Limb (tissue), 2 donors: ENCODE results near the gene CD2AP.
"Not testable (repeated sequence)": the region's sequence is repeated elsewhere in the genome, so short reads cannot be mapped to it uniquely, and the experiment has no call there.

ENCODE experiments used
- DNase-seq, 2 donors: peaks; one replicate each; pipeline ENCODE4 v3.0.0-alpha.2; 2016; ENCODE audit errors: extremely low spot score in 2 of 2

The CD2AP gene

GRCh38 chr6:47496935-47497579, 19.5 kb downstream of the CD2AP start:
- no peak for DNase-seq

- no peak for DNase-seq
These were observed 25.3 kb downstream of the CD2AP start for GRCh38 chr6:47502920-47503319.

GRCh38 chr6:47509937-47510336, 32.3 kb downstream of the CD2AP start:
- no peak for DNase-seq

GRCh38 chr6:47512872-47513271, 35.3 kb downstream of the CD2AP start:
- no peak for DNase-seq

GRCh38 chr6:47519279-47519678, 41.7 kb downstream of the CD2AP start:
- DNase-seq: no peak

GRCh38 chr6:47520282-47520681, 42.7 kb downstream of the CD2AP start:
- DNase-seq: no peak

- DNase-seq: no peak
These were observed 44.4 kb downstream of the CD2AP start for GRCh38 chr6:47521961-47522360.

- DNase-seq: no peak
These were observed 46.7 kb downstream of the CD2AP start for GRCh38 chr6:47524136-47524845.

- no peak for DNase-seq
These were observed 47.9 kb downstream of the CD2AP start for GRCh38 chr6:47525330-47526057.

GRCh38 chr6:47527274-47527673, 49.7 kb downstream of the CD2AP start:
- no peak for DNase-seq

- DNase-seq: no peak
These were observed 52.1 kb downstream of the CD2AP start for GRCh38 chr6:47529734-47530133.

GRCh38 chr6:47532981-47533585, 55.5 kb downstream of the CD2AP start:
- DNase-seq: no peak

GRCh38 chr6:47534063-47534462, 56.5 kb downstream of the CD2AP start:
- DNase-seq: no peak

GRCh38 chr6:47535316-47536225, 58.0 kb downstream of the CD2AP start:
- peak in 1 of 2 donors; percentile 40 for DNase-seq

GRCh38 chr6:47536816-47537401, 59.3 kb downstream of the CD2AP start:
- DNase-seq: no peak

GRCh38 chr6:47545223-47545622, 67.6 kb downstream of the CD2AP start:
- DNase-seq: no peak

- no peak for DNase-seq
These were observed 74.1 kb downstream of the CD2AP start for GRCh38 chr6:47551670-47552069.

GRCh38 chr6:47552319-47552718, 74.7 kb downstream of the CD2AP start:
- no peak for DNase-seq

- not testable (repeated sequence) for DNase-seq
These were observed 75.7 kb downstream of the CD2AP start for GRCh38 chr6:47553243-47553642.

GRCh38 chr6:47556459-47556858, 78.9 kb downstream of the CD2AP start:
- DNase-seq: not testable (repeated sequence)

- no peak for DNase-seq
These were observed 85.6 kb downstream of the CD2AP start for GRCh38 chr6:47563162-47563561.
